GM10266 (cell line): ENCODE results near the gene SLX9.
A peak's percentile ranks its signal among the peaks of the same experiment; 100 is the strongest.

Source experiments
- DNase-seq: peaks from one replicate; pipeline ENCODE4 v3.0.0; 2012; ENCODE audit errors: extremely low spot score
- TF ChIP-seq, protein P1 (sequence below): IDR thresholded peaks from 2 replicates; pipeline ENCODE4 v1.5.1; 2012; ENCODE audit warnings: mild to moderate bottlenecking, low read depth; ENCODE audit not compliant: control insufficient read depth, insufficient read depth; ENCODE audit errors: missing control alignments

The SLX9 gene

DNA sequence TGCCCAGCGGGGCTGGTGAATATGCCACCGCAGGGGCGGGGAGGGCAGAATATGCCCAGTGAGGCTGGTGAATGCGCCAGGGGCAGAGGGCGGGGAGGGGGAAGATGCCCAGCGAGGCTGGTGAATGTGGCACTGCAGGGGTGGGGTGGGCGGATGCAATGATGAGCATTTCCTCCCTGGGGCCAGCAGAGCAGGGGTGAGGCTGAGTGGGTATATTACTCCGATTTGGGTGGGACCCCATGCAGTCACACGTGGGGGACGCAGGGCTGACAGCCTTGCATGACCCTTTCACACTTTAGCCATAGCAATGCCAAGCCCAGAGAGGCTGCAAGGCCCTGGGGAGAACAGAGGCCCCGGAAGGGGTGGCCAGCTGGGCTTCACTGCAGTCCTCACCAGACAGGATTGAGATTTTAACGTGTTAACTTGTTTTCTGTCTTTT lies 9.3 kb upstream of the SLX9 start:
- TF ChIP-seq, protein P1, sequence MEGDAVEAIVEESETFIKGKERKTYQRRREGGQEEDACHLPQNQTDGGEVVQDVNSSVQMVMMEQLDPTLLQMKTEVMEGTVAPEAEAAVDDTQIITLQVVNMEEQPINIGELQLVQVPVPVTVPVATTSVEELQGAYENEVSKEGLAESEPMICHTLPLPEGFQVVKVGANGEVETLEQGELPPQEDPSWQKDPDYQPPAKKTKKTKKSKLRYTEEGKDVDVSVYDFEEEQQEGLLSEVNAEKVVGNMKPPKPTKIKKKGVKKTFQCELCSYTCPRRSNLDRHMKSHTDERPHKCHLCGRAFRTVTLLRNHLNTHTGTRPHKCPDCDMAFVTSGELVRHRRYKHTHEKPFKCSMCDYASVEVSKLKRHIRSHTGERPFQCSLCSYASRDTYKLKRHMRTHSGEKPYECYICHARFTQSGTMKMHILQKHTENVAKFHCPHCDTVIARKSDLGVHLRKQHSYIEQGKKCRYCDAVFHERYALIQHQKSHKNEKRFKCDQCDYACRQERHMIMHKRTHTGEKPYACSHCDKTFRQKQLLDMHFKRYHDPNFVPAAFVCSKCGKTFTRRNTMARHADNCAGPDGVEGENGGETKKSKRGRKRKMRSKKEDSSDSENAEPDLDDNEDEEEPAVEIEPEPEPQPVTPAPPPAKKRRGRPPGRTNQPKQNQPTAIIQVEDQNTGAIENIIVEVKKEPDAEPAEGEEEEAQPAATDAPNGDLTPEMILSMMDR, result no peak
- no peak for DNase-seq

DNA sequence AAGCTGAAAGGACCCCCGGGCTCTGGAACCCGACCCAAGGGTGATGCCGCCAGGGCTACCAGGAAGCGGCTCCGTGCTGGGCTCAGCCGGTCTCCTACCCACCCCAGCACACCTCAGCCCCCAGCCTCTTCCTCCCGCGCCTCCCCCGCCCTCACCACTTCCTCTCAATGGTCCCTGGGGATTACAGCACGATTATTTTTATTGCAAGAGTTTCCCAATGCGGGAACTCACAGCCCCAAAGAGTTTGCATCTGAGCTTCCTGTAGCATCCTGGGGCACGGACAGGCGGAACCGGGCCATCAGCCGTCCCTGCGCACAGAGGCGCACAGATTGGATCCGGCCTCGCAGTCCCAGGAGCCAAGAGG lies 8.7 kb upstream of the SLX9 start:
- peak; percentile 72 for DNase-seq
- TF ChIP-seq, protein P1, result no peak

DNA sequence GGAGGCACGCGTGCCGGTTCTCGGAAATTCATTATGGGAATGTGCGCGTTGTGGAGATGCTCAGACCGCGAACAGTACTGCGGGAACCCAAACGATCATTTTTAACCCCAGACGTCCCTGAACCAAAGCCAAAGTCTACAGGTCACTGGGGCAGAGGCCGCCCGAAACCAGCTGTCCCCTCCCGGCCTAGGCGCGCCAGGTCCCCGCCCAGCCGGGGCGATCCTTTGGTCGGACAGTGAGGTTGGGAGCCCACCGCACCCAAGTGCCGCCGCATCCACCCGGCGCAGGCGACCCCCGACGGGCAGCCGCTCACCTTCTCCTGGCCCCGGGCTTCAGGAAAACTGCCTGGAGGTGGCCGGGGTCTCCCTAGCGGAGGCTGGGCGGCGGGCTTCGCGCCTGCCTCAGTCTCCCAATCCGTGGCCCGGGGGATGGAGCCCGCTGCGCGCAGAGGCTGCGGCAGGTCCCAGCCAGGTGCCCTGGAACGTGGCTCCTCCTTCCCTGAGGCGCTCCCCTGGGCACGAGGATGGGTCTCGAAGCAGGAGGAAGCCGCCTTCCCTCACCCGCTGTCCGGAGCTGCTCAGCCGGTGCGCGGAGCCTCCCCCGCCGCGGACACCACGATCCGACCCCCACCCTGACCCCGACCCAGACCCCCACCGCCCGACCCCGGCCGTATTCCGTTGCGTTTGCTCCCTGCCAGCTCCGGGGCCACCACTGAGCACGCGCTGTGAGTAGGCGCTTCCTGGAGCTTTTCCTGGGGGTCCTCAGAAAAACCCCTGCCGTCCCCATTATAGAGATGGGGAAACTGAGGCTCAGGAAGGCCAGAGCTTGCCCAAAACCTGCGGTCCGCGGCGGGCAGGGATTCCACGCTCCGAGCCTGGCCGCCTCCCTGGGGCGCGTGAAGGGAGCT lies 8.1 kb upstream of the SLX9 start:
- peak; percentile 70 for DNase-seq
- TF ChIP-seq, protein P1, result no peak

DNA sequence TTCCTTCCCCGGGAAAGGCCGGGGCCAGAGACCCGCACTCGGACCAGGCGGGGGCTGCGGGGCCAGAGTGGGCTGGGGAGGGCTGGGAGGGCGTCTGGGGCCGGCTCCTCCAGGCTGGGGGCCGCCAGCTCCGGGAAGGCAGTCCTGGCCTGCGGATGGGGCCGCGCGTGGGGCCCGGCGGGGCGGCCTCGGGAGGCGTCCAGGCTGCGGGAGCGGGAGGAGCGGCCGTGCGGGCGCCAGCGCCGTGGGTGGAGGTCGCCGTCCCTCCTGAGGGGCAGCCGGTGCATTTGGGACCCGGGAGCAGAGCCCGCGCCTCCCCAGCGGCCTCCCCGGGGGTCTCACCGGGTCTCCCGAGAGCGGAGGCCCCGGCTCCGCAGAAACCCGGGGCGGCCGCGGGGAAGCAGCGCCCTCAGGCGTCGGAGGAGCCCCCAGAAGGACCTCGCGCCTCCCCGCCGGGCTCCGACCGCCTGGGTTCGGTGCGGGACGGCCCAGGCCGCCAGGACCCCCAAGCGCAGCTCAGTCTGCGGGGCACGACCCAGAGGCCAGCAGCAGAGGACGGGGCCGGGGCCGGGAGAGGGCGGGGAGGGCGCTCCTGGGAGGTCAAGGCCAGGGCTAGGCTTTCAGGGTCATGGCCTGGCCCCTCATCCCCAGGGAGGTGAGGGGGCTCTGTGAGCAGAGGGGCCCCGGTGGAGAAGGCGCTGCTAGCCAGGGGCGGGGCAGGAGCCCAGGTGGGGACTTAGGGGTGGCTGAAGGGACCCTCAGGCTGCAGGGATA lies 7.2 kb upstream of the SLX9 start:
- TF ChIP-seq, protein P1, result peak; percentile 85
- DNase-seq, result peak; percentile 90

DNA sequence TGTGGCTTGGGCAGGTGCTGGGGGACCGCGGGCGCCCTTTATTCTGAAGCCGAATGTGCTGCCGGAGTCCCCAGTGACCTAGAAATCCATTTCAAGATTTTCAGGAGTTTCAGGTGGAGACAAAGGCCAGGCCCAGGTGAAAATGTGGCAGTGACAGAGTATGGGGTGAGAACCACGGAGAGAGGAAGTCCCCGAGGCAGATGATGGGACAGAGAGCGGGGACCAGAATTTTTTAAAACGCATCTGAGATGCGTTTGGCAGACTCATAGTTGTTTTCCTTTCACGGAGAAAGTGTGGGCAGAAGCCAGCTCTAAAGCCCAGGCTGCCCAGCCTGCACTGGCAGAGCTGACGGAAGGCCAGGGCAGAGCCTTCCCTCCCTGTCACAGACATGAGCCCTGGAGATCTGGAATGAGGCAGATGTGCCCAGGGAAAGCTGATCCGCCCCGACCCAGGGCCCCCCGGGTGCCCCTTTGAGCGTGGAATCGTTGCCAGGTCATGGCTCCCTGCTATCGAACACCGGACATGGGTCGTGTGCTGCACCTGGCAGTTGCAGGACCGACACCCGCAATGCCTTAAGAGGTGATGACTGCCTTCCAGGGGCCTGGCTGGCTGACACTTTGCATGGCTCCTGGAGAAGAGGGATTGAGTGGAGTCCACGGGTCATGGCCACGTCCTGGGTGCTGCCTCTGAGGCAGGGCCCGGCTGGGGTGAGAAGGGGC lies 6.5 kb upstream of the SLX9 start:
- DNase-seq, result no peak
- TF ChIP-seq, protein P1, result no peak

DNA sequence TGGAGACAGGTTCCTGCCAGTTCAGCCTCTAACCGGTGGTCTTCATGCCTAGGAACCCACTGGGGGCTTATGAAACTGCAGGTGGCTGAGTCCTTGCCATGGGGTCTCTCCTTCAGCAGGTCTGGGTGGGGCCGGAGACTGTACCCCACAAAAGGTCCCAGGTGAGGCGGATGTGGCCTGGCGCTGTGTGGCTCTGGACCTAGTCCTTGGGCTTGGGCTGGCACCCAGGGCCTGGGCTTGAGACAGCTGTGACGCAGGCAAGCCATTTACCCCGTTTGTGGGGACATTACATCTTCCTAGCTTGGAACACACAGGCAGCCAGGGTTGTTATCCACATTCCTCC lies 5.9 kb upstream of the SLX9 start:
- DNase-seq, result no peak
- TF ChIP-seq, protein P1, result no peak
